ENCODE data around the gene SMPD2. TPM values are rescaled to one million over a fixed set of nuclear protein-coding genes. Genes with fewer than 3 reads are reported as not detected.

SMPD2 gene
- total and polyA plus RNA-seq, 8 donors: 9.6 to 13.6 (median 12.8) TPM

- TF ChIP-seq, protein P1, sequence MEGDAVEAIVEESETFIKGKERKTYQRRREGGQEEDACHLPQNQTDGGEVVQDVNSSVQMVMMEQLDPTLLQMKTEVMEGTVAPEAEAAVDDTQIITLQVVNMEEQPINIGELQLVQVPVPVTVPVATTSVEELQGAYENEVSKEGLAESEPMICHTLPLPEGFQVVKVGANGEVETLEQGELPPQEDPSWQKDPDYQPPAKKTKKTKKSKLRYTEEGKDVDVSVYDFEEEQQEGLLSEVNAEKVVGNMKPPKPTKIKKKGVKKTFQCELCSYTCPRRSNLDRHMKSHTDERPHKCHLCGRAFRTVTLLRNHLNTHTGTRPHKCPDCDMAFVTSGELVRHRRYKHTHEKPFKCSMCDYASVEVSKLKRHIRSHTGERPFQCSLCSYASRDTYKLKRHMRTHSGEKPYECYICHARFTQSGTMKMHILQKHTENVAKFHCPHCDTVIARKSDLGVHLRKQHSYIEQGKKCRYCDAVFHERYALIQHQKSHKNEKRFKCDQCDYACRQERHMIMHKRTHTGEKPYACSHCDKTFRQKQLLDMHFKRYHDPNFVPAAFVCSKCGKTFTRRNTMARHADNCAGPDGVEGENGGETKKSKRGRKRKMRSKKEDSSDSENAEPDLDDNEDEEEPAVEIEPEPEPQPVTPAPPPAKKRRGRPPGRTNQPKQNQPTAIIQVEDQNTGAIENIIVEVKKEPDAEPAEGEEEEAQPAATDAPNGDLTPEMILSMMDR (IDR thresholded peaks at IDR 0.05): no peak
- peak in 2 of 4 donors; percentile 78 to 79 for DNase-seq
- Histone ChIP-seq H3K27me3 (no peaks in the 10 kb centered on the region), H3K4me3 (peak overlapping the region in 1 of 2 donors; percentile 91), H3K9me3 (no peaks in the 10 kb centered on the region), H3K27ac (peak overlapping the region in 1 of 2 donors; percentile 55), H3K4me1 (peaks cover 10 to 40% of the 10 kb centered on the region in 2 donors), H3K36me3 (peaks cover 0 to 14% of the 10 kb centered on the region in 2 donors)
- intact Hi-C loops (cut with DNase I): no loop called here
- ATAC-seq: no peak
Observed at GRCh38 chr6:109484122-109484521, 43.6 kb downstream of the SMPD2 start.

DNA sequence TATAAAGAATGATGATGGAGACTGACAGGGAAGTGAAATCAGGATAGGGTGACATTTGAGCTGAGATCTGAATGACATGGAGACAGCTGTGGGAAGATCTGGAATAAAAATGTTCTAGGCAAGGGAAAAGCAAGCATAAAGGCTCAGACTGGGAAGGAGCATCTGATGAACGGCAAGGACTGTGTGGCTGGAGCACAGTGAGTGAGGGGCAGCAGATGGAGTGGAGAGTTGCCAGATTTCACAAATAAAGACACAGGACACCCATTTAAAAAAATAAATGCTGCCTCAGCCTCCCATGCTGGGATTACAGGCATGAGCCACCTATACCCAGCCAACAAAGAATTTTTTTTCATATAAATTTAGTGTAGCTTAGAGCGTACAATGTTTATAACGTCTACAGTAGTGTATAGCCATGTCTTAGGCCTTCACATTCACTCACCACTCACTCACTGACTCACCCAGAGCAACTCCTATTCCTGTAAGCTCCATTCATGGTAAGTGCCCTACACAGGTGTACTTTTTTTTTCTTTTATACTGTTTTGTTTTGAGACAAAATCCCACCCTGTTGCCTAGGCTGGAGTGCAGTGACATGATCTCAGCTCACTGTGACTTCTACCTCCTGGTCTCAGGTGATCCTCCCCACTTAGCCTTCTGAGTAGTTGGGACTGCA lies 44.9 kb downstream of the SMPD2 start:
- intact Hi-C loops (cut with DNase I): no loop called here
- Histone ChIP-seq H3K4me3 (no peak overlapping the region), H3K4me1 (peaks cover 10 to 27% of the 10 kb centered on the region in 2 donors), H3K36me3 (peaks cover 0 to 11% of the 10 kb centered on the region in 2 donors), H3K27me3 (no peaks in the 10 kb centered on the region), H3K27ac (no peak overlapping the region), H3K9me3 (no peaks in the 10 kb centered on the region)
- TF ChIP-seq, protein P1 (IDR thresholded peaks at IDR 0.05): no peak
- ATAC-seq: no peak
- DNase-seq: no peak

DNA sequence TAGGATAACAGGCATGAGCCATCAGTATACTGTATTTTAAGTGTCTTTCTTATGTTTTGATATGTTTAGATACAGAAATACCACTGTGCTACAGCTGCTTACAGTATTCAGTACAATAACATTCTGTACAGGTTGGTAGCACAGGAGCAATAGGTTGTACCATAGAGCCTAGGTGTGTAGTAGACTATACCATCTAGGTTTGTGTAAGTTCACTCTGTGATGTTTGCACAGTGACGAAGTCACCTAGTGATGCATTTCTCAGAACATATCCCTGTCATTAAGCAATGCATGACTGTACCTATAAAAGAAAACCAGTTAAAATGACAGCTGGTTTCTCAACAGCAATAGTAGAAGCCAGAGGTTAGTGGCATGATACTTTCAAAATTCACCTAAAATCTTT lies 45.5 kb downstream of the SMPD2 start:
- no peak overlapping the region for H3K4me3 ChIP-seq
- peaks cover 10 to 21% of the 10 kb centered on the region in 2 donors for H3K4me1 ChIP-seq
- no peak for DNase-seq
- TF ChIP-seq, protein P1 (IDR thresholded peaks at IDR 0.05): no peak
- intact Hi-C loops (cut with DNase I): no loop called here
- H3K27ac ChIP-seq: no peak overlapping the region
- H3K36me3 ChIP-seq: peaks cover 0 to 4% of the 10 kb centered on the region in 2 donors
- no peaks in the 10 kb centered on the region for H3K9me3 ChIP-seq
- no peaks in the 10 kb centered on the region for H3K27me3 ChIP-seq
- no peak for ATAC-seq

DNA sequence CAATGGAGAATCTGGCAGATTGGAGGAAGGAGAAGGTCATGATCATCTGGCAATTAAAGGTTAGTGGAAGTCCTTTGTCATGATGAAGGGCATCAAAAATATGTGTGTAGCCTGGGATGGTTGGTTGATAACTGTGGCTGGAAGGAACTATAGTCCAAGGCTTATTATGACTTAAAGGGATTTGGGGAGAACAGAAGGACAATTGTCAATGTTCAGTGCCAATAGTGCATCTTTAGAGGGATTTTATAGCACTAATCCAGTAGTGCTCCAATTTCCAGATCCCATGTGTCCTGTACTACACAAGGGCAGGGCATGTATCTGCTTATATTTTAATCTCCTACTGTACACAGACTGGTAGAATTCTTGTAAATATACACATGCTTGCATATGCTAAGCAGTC lies 47.5 kb downstream of the SMPD2 start:
- TF ChIP-seq, protein P1 (IDR thresholded peaks at IDR 0.05): no peak
- Histone ChIP-seq H3K36me3 (no peaks in the 10 kb centered on the region), H3K27ac (no peak overlapping the region), H3K4me3 (no peak overlapping the region), H3K4me1 (peaks cover 0 to 6% of the 10 kb centered on the region in 2 donors), H3K9me3 (no peaks in the 10 kb centered on the region), H3K27me3 (no peaks in the 10 kb centered on the region)
- DNase-seq (no peak), ATAC-seq (no peak)
- intact Hi-C loops (cut with DNase I): no loop called here

DNA sequence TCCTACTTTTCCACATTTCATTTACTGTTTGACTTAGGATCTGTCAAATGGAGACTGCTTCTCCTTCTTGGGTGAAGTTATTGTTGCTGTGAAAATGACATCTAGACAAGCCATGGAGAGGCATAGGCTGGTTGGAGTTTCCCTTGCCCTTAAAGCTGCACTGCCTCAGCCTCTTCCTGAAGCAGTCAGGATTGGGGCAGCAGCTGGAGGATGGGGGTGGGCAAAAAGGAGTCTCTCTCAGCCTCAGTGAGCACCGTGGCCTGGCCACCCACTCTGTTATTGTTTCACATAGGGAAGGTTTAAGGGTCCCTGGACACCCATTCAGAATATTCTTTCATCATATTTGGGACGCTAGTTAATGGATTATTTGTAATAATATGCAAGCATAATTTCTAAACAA lies 50.2 kb downstream of the SMPD2 start:
- Histone ChIP-seq H3K36me3 (no peaks in the 10 kb centered on the region), H3K9me3 (no peaks in the 10 kb centered on the region), H3K4me3 (no peak overlapping the region), H3K27ac (no peak overlapping the region), H3K4me1 (no peaks in the 10 kb centered on the region), H3K27me3 (no peaks in the 10 kb centered on the region)
- no peak for ATAC-seq
- TF ChIP-seq, protein P1 (IDR thresholded peaks at IDR 0.05): no peak
- intact Hi-C loops (cut with DNase I): no loop called here
- DNase-seq: no peak

Measured in left lung (tissue), 10 donors.